HG03196 (cell line): Measurements from ENCODE around the gene PIBF1.
"Not testable (repeated sequence)": the region's sequence is repeated elsewhere in the genome, so short reads cannot be mapped to it uniquely, and the experiment has no call there.

Experiments used
- ATAC-seq: cut with Tn5 transposase; IDR thresholded peaks from one replicate; pipeline ENCODE4 v1.9.1; 2021; ENCODE audit not compliant: unreplicated experiment

PIBF1 gene

DNA sequence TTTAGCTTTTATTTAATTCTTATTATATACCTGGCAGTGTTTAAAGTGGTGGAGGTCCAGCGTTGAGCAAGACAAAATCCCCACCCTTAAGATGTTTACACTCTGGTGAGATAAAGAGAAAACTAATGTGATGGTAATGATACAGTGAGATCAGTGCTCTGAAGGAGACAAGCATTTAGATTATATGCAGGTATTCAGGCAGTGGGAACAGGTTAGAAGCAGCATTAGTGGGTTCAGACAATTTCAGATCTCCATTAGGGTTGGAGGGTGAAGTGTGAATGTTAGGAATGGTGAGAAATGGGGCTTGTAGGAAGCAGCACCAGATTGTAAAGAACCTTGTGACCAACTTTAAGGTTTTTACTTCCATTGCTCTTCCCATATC lies 39.0 kb downstream of the PIBF1 start:
- no peak for ATAC-seq

DNA sequence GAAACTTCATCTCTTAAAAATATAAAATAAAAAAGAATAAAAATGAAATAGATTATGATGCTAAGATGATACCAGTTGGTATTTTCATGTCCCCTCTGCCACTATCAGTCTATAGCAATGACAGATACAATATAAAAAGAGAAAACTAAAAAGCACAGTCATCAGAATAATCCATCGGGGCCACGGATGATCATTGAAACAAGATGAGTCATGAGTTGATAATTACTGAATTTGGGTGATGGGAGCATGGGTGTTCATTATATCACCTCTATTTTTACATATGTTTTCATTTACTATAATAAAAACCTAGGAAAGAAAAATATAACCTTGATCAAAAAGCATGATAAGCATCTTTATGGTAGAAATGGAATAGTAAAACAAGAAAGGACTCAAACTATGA lies 41.1 kb downstream of the PIBF1 start:
- no peak for ATAC-seq

DNA sequence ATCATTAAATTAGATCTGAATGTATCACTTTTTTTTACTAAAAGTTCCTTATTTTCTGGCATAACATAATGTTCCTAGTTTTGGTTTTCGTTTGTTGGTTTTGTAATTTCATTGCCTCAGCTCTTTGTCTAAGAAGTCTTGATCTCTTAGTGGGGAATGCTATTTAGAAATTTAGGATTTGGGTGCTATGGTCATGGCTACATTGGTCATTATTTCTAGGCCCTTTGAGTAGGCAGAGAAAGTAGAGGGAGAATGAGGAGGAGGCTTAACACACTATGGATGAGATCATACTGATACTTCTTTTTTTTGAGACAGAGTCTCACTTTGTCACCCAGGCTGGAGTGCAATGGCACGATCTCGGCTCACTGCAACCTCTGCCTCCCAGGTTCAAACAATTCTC lies 41.8 kb downstream of the PIBF1 start:
- ATAC-seq: no peak

DNA sequence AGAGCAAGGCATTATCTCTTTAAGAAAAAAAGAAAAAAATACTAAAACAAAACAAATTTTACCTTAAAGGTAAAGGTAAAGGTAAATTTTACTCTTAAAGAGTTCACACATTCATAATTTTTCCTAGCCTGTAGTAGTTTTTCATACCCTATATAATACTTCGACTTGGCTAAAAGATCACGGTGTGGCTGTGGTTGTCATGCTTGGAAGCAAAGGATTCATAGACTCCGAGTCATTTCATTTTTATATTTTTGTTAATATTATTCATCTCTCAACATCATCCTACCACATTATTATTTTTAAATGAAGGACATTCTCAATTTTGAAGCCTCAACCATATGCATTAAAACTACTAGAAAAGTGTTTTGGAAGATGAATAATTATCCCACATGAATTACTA lies 52.7 kb downstream of the PIBF1 start:
- ATAC-seq: no peak

DNA sequence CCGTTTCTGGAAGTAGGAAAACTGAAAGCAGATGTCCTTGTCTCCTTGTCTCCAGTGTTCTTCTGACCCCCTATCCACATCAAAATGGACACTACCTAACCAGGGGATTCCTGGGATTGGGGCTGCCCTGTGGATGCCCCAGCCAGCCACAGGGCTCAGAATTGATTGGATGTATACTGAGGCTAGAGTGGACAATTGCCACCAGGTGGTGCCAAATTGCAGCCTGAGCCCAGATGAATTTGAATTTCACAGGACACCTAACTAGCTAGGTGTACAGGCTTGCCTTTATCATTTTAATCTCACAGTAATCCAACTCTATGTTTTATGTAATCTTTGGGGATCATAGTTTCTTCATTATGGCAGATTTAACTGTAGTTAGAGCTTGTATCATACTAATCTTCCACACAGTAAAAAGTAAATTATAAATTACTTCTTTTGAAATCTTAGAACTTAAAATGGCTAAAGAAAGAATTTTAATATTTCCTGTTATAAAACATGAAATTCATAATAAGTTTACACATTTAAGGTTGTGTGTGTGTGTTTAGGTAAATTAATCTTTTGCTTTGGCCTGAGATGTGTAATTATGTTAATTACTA lies 58.0 kb downstream of the PIBF1 start:
- ATAC-seq: peak; percentile 87

DNA sequence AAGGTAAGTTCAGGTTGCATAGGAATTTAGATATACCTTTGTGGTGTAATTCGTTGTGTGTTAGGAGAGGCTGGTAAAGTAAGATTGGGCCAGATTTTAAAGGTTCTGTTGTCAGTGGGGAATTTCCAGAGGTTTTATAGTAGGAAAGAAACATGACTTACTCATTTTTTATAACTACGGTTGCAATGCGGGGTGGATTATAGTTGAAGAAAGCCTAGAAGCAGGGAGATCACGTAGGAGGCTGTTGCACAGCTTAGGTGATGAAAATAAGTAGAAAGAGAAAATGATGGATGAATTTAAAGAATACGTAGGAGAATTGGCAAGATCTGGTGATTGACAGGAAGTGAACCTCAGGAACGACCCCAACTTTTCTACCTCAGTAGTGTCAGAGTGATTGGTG lies 61.1 kb downstream of the PIBF1 start:
- ATAC-seq: no peak

DNA sequence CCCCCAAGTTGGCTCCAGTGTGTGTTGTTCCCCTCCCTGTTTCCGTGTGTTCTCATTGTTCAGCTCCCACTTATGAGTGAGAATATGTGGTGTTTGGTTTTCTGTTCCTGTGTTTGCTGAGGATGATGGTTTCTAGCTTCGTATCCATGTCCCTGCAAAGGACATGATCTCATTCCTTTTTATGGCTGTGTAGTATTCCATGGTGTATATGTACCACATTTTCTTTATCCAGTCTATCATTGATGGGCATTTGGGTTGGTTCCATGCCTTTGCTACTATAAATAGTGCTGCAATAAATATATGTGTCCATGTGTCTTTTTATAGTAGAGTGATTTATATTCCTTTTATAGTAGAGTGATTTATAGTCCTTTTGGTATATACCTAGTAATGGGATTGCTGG lies 63.2 kb downstream of the PIBF1 start:
- ATAC-seq: not testable (repeated sequence)

DNA sequence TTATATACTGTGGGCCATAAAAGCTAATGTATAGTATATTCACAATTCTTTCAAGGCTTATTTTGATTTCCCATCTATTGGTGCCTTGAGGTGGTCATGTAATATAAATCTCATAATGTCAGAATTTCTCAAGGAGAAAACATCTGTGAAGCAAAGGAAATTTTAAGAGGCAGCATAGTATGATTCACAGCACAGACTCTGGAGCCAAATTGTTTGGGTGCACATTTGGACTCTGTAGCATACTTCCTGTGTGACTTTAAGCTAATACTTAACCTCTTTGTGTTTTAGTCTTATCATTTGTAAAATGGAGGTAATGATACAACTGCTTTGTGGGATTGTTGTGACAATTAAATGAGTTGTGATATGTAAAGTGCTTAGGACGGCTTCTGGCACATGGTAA lies 67.6 kb downstream of the PIBF1 start:
- no peak for ATAC-seq

DNA sequence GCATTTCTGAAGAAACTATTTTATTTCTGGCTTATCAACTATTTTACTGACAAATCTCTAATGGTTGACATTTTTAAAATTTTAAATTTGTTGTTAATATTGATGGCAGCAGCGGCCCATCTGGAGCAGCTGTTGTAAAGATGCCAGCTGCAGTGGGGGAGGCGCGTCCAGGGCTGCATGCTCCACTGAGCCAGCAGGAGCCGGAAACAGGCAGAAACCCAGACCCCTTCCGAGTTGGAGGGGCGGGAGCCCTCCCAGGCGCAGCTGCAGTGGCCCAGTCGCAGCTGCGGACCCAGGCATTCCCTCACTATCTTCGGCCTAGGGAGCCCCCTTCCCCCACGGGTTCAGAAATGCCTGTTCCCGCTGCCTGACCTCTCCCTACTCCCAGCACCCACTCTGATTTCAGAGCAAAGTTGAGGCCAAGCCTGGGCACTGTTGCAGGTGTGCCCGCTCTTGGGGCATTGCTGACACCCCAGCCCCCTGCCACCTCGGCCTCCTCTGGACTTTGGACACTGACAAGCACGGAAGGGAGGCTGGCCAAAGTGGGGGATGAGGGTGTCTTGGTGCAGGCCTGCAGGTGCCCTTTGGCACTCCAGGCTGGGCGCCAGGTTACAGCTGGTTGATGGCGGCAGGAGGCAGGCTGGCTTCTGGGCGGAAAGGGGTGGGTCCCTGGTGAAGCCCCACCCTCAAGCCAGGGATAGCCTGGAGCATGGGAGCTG lies 69.2 kb downstream of the PIBF1 start:
- ATAC-seq: no peak

DNA sequence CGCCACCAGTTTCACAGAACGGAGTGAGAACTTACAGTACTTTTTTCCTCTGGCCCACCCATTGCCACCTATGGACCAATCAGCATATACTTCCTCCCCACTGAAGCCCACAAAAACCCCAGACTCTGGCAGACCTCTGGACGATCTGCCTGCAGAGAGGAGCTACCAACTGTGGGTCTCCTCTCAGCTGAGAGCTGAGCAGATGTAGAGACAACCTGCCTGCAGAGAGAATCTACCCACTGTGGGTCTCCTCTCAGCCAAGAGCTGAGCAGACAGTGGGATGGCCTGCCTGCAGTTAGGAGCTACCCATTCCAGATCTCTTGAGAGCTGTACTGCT lies 69.7 kb downstream of the PIBF1 start:
- no peak for ATAC-seq

DNA sequence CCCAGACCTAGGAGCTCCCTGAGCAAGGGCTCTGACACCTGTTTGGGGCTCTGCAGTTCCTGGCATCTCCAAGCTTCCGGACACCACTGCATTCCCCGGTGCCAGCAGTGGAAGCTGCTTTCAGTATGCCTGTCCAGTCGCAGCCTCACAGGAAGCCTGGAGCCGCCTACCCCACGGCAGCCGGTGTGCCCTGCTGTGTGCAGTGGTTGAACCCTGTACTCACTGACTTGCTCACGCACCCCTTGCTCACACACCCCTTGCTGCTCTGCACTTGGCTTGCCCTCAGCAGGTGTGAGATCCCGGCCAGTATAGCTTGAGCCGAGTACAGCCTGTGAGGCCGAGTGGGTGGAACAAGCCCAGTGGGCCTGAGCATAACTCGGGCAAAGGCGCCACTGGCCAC lies 70.3 kb downstream of the PIBF1 start:
- no peak for ATAC-seq

DNA sequence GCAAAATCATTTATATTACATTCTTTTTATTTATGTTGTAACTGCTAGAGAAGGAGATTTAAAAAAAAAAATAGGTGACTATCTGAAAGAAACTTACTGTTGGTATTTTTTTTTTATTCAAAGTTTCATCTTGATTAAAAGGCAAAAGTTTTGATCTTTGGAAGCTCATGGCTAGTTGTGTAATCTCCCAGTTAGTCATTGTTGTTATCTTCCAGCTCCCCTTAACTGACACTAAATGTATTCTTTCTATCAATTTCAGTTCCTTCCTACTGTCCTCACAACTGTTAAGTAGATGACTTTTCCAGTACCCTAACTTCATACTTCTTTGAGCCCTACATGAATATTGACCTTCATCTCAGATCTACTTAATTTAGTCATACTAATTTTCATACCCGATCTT lies 71.1 kb downstream of the PIBF1 start:
- no peak for ATAC-seq

DNA sequence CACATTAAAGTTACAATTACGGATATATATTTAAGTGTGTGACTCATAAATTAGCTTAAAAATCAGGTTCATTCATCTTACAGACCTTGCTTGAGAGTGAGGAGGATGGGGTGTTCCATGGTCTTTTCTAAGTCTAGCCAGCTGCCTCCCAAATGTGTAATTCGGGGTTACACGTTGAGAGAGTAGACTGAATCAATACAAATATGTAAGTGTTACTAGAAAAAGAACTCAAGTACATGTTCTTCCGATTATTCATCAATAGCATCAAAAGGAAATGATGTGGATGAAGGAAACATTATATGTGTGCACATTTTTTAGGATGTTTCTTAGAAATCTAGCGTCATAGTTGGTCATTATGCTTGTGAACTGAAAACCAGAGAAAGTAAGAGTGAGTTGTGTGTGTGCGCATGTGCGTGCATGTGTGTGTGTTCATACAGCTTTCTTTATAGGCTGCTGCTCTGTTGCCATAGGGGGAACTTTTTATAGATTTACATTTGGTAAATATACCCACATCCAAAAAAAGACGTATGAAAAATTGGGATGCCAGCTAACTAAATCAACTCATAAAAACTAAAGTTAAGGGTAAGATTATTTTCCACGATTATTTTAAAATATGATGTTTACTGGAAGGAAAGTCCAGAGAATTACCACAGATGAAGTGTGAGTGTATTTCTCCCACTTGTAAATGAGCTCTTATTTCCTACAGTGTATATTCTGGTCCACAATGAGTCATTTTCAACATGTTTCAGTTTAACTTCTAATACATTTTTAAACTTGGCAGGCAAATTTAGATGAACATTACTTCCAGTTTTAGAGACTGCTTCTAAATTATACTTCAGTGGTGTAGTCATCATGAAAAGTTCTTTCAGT lies 82.4 kb downstream of the PIBF1 start:
- ATAC-seq: peak; percentile 84

DNA sequence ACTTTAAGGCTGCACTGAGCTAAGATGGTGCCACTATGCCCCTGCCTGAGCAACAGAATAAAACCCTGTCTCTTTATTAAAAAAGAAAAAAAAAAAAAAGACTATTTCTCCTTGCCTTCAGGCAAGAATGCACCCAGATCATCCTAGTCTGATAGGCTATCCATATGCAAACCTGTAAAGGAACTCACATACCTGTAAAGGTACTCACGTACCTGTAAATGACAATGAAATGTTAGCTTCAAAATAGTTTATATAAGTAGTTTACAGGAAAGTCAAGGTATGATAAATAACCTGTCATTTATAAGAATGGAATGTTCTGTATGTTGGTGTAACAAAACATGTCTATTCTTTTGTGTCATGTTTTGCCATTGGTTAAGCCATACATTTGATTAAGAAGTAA lies 86.3 kb downstream of the PIBF1 start:
- ATAC-seq: no peak

DNA sequence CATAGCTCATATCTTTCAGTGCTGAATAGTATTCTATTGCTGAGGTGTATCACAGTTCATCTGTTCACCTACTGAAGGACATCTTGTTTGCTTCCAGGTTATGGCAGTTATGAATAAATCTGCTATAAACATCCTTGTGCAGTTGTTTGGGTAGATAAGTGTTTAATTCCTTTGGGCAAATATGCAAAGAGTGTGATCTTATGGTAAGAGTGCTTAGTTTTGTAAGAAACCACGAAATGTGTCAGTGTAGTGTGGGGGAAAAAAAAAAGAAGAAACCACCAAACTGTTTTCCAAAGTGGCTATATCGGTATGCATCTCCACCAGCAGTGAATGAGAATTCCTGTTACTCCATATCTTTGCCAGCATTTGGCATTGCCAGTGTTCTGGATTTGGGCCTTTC lies 93.3 kb downstream of the PIBF1 start:
- no peak for ATAC-seq

DNA sequence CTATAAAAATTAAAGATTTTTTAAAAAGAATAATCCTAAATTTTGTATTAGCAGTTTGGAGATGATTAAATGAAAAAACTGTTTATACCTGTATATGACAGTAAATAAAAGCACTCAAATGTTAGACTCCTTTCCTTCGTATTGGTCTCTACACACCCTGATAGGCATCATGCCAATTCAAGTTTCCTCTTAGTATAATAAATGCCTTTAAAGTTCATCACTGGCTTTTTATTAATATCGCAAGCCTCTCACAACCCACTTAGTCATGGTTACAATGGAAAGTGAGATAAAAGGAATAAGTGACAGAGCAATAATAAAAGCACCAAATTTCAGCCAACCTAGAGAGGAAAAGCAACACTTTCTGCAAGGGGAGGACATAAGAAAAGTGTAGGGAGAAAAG lies 102.2 kb downstream of the PIBF1 start:
- no peak for ATAC-seq

DNA sequence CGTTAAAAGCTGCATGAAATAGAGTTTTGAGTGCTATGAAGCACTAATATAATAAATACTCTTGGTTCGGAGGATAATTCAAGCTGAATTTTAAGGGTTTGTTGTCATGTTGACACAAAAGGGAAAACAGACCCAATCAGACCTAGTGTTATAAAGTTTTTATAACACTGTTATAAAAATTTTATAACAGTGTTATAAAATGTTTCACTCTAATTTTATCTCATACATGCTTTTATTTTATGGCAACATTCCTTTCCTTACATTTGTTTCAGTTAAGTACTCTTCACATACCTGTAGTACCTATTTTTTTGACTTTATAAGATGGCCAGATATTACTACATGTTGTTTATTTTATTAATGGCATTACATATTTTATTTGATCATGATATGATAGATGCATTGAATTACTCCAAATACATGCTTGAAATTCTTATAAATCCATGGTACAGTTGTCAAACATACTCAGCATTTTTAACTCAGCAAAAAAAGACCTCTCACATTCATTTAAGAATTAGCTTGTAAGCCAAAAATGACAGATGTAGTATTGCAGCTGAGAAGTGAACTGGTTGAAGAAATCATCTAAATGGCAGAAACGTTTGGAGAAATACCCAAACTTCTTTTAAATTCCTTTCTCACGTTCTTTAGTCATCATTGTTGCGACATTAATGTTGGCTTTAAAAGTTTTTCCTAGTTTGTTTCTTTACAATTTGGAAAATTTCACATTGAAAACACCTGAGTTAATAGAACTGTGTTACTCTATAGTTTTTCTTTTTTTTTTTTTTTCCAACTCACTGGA lies 104.5 kb downstream of the PIBF1 start:
- ATAC-seq: no peak

DNA sequence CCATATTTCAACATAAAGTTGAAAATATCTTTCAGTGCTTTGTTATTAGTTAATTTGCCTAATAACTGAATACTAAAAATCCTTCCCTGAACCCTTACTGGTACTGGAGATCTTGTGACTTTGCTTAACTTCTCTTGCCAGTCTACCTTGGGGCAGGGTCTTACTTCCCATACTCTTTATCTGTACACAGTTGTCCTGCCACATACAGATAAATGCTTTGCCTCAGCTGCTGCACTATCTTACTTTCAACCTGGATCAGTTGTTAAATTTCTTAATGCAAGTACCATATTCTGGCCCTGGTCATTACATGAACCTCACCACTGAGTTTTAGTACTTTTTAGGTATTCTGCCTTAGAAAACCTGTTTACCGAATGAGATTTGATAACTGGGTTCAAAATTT lies 107.6 kb downstream of the PIBF1 start:
- no peak for ATAC-seq

DNA sequence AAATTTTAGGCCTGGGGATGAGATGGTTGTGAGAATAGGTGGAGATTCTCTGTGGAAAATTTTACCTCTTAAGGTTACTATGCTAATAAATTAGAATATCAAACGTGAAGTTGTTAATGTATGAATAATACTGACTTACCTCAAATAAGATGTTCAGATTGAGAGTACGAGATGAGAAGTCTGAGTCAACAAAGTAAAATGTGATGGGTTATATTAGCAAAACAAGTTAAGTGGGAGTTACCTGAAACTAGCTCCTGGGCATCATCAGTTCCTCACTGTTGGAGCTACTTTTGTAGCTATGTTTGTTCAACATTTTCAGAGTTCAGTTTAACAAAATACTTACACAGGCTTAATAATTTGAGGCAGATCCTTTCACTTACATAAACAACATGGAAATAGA lies 108.6 kb downstream of the PIBF1 start:
- no peak for ATAC-seq

DNA sequence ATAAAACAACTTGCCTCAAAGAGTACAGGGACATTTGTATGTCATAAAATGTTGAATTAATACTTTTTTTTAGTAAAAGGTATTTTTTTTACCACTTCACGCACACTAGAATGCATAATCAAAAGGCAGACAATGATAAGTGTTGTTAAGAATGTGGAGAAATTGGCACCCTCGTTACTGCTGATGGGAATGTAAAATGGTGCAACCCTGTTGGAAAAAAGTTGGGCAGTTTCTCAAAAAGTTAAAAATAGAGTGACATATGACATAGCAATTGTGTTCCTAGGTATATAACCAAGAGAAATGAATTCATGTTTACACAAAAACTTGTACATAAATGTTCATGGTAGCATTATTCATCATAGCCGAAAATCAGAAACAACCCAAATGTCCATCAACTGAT lies 109.5 kb downstream of the PIBF1 start:
- ATAC-seq: no peak

DNA sequence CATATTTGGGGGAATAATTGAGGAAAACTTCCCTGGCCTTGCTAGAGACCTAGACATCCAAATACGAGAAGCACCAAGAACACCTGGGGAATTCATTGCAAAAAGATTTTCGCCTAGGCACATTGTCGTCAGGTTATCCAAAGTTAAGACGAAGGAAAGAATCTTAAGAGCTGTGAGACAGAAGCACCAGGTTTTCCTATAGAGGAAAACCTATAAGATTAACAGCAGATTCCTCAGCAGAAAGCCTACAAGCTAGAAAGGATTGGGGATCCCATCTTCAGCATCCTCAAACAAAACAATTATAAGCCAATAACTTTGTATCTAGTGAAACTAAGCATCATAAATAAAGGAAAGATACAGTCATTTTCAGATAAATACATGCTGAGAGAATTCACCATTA lies 114.9 kb downstream of the PIBF1 start:
- ATAC-seq: no peak

DNA sequence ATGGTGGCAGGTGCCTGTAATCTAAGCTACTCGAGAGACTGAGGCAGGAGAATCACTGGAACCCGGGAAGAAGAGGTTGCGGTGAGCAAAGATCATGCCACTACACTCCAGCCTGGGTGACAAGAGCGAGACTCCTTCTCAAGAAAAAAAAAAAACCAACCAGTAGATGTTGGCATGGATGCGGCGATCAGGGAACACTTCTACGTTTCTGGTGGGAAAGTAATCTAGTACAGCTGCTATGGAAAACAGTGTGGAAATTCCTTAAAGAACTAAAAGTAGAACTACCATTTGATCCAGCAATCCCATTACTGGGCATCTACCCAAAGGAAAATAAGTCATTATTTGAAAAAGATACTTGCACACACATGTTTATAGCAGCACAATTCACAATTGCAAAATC lies 119.6 kb downstream of the PIBF1 start:
- not testable (repeated sequence) for ATAC-seq
